ENCODE results near the gene CST7.

Gene CST7

GRCh38 chr20:25005661-25006060, 56.6 kb downstream of the CST7 start:
- DNase-seq (ENCODE audit: low spot score) = no peak

DNA sequence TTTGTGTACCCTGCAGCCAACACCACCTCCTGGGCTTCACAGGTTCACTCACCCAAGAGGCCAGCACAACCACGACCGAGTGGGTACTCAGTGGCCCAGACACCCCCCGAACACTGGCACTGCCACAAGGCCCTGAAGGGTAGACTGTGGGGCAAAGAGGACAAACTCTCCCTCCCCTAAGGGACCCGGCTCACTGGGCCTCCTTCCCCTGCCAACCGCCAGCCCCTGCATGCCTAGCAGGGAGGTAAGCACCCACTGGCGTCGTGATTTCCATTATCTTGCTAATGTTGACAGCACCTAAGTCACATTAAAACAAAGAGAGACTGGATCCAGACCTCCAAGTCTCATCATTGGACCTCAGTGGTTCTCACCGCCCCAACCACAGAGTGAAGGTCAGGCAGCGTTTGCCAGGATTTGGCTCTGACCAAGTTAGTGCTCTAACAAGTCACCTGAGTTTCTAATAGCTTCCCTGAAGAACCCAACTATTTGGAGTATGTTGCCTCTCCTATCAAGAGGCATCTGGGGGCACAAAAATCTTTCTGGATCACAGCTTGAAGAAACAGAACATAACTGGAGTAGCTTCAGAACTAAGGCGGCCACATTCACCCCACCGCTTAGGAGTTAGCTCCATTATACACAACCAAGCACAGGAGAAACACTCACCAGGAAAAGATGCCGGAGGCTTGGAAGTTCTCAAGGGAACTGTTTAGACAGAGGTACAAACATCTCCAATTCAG, 57.5 kb downstream of the CST7 start:
- no peak for DNase-seq (ENCODE audit: low spot score)

DNA sequence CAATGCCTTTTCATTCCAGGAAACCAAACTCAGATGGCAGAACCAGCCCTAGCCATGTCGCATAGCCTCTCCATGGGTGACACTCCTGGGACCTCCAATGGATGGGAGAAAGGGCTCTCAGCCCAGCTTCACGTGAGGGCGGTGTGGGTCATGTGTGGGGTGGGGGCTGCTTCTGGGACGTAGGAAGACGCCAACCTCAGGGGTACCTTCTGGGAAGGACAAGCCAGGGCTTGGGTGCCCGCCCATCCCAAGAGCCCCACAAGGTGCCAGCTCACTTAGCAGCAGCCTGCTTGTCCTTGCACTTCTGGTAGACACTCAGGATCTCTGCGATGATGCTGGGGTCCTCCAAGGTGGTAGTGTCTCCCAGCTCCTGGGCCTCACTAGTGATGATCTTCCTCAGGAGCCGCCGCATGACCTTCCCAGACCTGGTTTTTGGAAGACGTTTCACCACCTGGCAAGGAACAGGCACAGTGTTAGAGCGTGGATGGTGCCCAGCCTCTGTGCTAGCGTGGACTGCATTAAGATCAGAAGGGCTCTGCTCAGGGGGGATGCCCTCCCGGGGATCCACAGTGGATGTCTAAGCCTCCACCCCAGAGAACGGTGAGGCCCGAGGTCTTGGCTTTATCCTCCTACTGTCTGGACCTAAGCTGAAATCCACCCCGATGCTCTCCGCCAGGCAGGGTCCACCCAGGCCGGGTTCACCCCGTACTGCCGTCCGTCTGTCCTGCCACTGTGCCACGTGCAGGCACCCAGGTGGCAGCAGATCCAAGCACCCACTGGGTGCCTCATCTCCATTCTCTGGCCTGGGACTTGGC, 58.6 kb downstream of the CST7 start:
- no peak for DNase-seq (ENCODE audit: low spot score)

- DNase-seq (ENCODE audit: low spot score) = no peak
These were observed 59.5 kb downstream of the CST7 start for GRCh38 chr20:25008388-25009217.
